HCT116 (cell line): Measurements from ENCODE around the gene RNF150.

Experiments used
- POLR2A ChIP-seq: IDR thresholded peaks from 2 replicates; pipeline ENCODE4 v1.7.0; 2011; ENCODE audit warnings: borderline replicate concordance; ENCODE audit not compliant: insufficient read depth, insufficient read length; ENCODE audit errors: extremely low read depth
- TF ChIP-seq, protein P1 (sequence below), 3 experiments: fragments of 200-600 bp in 1 of 3; sonication (generic) in 1 of 3; IDR thresholded peaks in 2 of 3; conservative IDR thresholded peaks in 1 of 3; 2 replicates each; pipeline ENCODE4 v1.5.1; 2012 to 2017; ENCODE audit warnings: low read depth in 2 of 3, low read length in 2 of 3, antibody characterized with exemption in 1 of 3, borderline replicate concordance in 1 of 3, control low read depth in 1 of 3, mild to moderate bottlenecking in 1 of 3, mixed read lengths in 1 of 3, mixed run types in 1 of 3, moderate library complexity in 1 of 3; ENCODE audit not compliant: insufficient read depth in 1 of 3

DNA sequence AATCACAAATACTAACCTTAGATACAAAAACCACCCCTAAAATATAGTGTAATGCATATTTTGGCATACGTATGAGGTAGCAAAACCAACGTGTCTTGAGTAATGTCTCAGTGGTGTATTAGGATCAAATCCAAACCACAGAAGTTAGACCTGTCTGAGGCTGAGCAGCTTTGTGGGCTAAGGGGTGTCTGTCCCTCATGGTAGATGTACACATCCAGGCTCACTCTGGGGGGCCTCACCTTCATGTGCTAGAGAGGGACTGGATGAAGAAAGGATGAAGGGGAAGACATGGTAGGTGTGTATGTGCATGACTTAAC lies 189.1 kb downstream of the RNF150 start:
- TF ChIP-seq, protein P1, sequence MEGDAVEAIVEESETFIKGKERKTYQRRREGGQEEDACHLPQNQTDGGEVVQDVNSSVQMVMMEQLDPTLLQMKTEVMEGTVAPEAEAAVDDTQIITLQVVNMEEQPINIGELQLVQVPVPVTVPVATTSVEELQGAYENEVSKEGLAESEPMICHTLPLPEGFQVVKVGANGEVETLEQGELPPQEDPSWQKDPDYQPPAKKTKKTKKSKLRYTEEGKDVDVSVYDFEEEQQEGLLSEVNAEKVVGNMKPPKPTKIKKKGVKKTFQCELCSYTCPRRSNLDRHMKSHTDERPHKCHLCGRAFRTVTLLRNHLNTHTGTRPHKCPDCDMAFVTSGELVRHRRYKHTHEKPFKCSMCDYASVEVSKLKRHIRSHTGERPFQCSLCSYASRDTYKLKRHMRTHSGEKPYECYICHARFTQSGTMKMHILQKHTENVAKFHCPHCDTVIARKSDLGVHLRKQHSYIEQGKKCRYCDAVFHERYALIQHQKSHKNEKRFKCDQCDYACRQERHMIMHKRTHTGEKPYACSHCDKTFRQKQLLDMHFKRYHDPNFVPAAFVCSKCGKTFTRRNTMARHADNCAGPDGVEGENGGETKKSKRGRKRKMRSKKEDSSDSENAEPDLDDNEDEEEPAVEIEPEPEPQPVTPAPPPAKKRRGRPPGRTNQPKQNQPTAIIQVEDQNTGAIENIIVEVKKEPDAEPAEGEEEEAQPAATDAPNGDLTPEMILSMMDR (IDR thresholded peaks at IDR 0.05 in 2 of 3, conservative IDR thresholded peaks at IDR 0.05 in 1 of 3; ENCODE audit: borderline replicate concordance in 1 of 3, insufficient read depth in 1 of 3, low read depth in 2 of 3, low read length in 2 of 3) = no peak
- no peak for TF ChIP-seq POLR2A
